HG03457 (cell line): ENCODE results near the gene AP2B1.

Experiments used
- ATAC-seq: cut with Tn5 transposase; IDR thresholded peaks from one replicate; pipeline ENCODE4 v1.9.1; 2021; ENCODE audit warnings: moderate number of reproducible peaks; ENCODE audit not compliant: unreplicated experiment

The AP2B1 gene

GRCh38 chr17:35621768-35622167 lies 34.6 kb downstream of the AP2B1 start:
- ATAC-seq = no peak

GRCh38 chr17:35627417-35627816 lies 40.3 kb downstream of the AP2B1 start:
- no peak for ATAC-seq

GRCh38 chr17:35630530-35631148 lies 43.5 kb downstream of the AP2B1 start:
- no peak for ATAC-seq

GRCh38 chr17:35641032-35641431 lies 53.9 kb downstream of the AP2B1 start:
- ATAC-seq = no peak

- no peak for ATAC-seq
Measured at GRCh38 chr17:35645923-35646322, 58.8 kb downstream of the AP2B1 start.

GRCh38 chr17:35651467-35651866 lies 64.3 kb downstream of the AP2B1 start:
- ATAC-seq = no peak

GRCh38 chr17:35653619-35654361 lies 66.7 kb downstream of the AP2B1 start:
- ATAC-seq = no peak

GRCh38 chr17:35655303-35655702 lies 68.2 kb downstream of the AP2B1 start:
- ATAC-seq = no peak

GRCh38 chr17:35660902-35661301 lies 73.8 kb downstream of the AP2B1 start:
- ATAC-seq = no peak

GRCh38 chr17:35664685-35665084 lies 77.6 kb downstream of the AP2B1 start:
- no peak for ATAC-seq

- ATAC-seq = no peak
Measured at GRCh38 chr17:35665662-35666061, 78.5 kb downstream of the AP2B1 start.

- ATAC-seq = no peak
Measured at GRCh38 chr17:35666070-35666469, 78.9 kb downstream of the AP2B1 start.

GRCh38 chr17:35666967-35667532 lies 79.9 kb downstream of the AP2B1 start:
- no peak for ATAC-seq

- no peak for ATAC-seq
Measured at GRCh38 chr17:35668802-35669201, 81.7 kb downstream of the AP2B1 start.

- no peak for ATAC-seq
Measured at GRCh38 chr17:35674552-35674951, 87.4 kb downstream of the AP2B1 start.

GRCh38 chr17:35676441-35676840 lies 89.3 kb downstream of the AP2B1 start:
- no peak for ATAC-seq

- no peak for ATAC-seq
Measured at GRCh38 chr17:35679007-35679682, 92.0 kb downstream of the AP2B1 start.

- no peak for ATAC-seq
Measured at GRCh38 chr17:35683591-35683990, 96.5 kb downstream of the AP2B1 start.

- no peak for ATAC-seq
Measured at GRCh38 chr17:35684055-35684802, 97.1 kb downstream of the AP2B1 start.

GRCh38 chr17:35692512-35693210 lies 105.5 kb downstream of the AP2B1 start:
- ATAC-seq = no peak
